ENCODE measurements around the gene LRFN2.

Gene LRFN2

DNA sequence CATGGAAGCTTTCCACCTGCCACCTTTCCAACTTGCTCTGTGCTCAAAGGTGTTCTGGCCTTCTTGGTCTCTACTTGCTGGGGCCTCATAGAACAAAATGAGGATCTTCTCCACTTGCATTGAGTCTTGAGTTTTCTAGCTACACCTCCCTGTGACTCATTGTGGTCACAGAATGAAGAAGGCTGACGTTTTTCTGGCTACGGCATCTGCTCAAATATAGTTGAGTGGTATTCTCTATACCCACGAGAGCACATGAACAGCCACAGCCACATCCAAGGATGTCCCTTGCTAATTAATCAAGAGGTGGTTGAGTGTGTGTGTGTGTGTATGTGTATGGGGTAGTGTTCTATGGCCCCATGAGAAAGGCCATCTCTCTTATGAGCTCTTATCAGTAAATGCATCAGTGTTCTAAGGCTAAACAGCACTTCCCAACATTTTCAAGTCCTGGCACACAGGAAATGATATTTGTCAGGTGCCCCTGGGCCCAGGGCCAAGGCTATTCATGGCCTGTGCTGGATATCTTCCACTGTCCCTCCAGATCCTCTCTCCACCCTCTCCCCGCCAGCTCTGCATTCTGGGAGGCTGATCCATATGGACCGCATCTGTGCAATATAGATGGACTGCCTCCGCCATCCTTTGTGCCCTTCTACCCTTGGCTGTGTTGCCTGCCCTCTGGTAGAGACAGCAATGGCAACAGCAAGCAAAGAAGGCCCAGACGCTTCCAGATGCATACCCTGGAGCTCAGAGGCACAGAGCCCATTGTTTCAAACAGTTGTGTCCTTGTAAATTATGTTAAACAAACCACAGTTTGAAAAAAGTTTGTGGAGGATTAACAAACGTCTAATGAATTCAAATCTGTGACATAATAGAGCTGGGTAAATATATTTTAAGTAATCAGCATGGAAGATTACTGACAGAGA lies 150.2 kb downstream of the LRFN2 start:
- no peak for DNase-seq (ENCODE audit: extremely low read depth, low read depth)
- no peak for TF ChIP-seq CTCF (IDR thresholded peaks at IDR 0.05; ENCODE audit: low read depth, low read length)

DNA sequence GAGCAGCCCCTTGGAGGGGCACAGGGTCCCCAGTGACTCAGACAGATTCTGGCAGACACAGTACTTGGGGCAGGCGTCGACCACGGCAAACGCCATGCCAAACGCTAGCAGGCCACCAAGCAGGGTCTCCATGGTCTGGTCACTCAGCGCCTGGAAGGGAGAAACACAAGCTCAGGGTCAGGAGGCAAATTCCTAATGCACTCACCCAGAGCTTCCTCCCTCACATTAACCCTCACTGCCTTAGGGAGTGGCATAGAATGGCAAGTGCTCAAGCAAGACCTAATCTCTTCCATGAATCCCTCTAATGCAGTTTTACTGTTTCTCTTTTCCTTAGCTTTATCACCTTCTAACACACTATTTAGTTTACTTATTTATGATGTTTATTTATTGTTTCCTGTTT lies 154.2 kb downstream of the LRFN2 start:
- no peak for TF ChIP-seq CTCF (IDR thresholded peaks at IDR 0.05; ENCODE audit: low read depth, low read length)
- DNase-seq (ENCODE audit: extremely low read depth, low read depth) = no peak

DNA sequence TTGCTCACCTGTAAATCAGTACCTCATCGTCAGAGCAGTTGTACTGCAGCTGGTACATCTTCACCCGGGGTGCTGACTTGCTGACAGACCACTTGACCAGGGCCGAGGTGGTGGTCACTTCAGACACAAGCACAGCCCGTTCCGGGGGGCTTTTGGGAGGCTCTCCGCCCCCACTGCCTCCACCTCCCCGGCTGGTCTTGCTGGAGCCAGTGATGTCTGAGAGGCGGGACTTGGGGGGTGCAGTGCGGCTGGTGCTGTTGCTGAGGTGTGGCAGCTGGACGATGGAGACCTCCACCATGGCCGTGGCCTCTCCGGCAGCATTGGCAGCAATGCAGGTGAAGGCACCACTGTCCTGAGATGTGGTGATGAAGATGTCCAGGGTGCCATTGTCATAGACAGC lies 155.5 kb downstream of the LRFN2 start:
- no peak for TF ChIP-seq CTCF (IDR thresholded peaks at IDR 0.05; ENCODE audit: low read depth, low read length)
- no peak for DNase-seq (ENCODE audit: extremely low read depth, low read depth)

DNA sequence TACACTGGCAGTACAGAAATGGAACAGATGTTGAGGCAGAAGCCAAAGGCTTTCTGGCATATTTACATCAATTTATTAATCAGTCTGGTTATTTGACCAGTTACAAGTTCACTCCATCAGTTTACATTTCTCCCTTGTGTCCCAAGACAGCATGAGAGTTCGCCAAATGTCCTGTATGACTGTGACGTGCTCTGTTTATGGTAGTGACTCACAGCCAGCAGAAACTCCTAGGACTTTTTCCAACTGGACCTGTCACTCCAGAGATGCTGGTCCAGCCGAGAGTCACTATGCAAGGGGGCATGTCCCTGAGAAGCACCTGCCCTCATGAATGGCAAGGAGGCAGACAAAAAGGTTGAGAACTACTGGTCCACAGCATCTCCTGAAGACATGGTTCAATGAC lies 160.0 kb downstream of the LRFN2 start:
- DNase-seq (ENCODE audit: extremely low read depth, low read depth) = no peak
- no peak for TF ChIP-seq CTCF (IDR thresholded peaks at IDR 0.05; ENCODE audit: low read depth, low read length)

DNA sequence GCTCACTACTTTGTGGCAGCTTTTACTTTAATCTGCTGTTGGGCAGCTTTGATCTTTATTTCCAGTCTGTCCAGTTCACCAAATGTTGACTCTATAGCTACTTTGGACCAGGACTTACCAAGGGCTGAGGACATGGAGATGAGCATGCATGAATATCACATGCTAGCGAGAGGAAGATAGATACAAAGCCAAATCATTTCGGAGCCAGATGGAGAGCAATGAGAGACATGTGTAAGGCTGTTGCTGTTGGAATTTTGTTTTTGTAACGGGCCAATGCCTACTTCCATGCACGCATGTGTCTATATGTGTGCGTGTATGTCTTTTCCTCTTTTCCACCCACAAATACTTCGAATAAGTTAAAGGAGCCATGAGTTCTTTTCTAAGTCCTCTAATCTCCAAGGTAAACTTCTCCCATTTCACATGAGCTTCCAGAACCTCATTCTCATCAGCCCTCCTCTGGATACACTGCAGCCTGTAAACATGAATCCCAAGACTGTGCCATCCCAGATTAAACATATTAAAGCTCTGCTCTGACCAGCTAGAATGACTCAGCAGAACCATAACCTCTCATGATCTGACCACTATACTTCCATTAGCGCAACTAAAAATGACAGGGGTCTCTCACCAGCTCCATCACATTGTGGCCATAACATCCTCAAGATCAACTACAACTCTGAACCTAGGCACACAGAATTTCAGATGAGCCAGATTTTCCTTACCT lies 160.7 kb downstream of the LRFN2 start:
- DNase-seq (ENCODE audit: extremely low read depth, low read depth) = no peak
- no peak for TF ChIP-seq CTCF (IDR thresholded peaks at IDR 0.05; ENCODE audit: low read depth, low read length)

GRCh38 chr6:40425192-40425919 lies 161.8 kb downstream of the LRFN2 start:
- TF ChIP-seq CTCF (IDR thresholded peaks at IDR 0.05; ENCODE audit: low read depth, low read length) = no peak
- DNase-seq (ENCODE audit: extremely low read depth, low read depth) = no peak

Measured in AG09319 (cell line).